NCI-H2107 treated with DMSO at 0.1 percent for 48 hours (cell line): ENCODE results near the gene TBX1.
A peak's percentile ranks its signal among the peaks of the same experiment; 100 is the strongest.
"Not testable (repeated sequence)": the region's sequence is repeated elsewhere in the genome, so short reads cannot be mapped to it uniquely, and the experiment has no call there.

ENCODE experiments used
- DNase-seq: peaks from one replicate; lab custom pipeline; 2025; ENCODE audit not compliant: unreplicated experiment; lab: John Stamatoyannopoulos, UW

TBX1 gene

DNA sequence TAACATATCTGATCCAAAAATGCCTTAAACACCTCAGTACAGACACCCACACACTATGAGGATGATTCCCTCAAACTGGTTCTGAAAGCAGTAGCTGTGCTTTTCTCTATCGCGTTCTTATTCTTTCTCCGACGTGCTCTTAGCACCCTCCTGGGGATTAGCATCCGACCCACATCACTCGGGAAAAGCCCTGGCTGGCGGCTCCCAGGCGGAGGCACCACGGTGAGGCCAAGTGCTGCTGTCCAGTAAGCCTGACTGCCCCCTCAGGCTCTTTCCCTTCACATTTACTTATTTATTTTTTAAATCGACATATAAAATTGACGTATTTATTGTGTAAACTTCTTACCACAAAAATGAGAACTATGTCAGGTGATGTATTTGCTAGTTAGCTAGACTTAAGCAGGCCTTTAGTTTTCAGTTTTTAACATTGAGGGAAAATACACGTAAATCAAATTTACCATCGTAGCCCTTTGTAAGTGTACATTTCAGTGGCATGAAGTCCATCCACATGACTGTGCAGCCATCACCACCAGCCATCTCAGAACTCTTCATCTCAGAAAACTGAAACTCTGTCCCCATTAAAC, 19.2 kb downstream of the TBX1 start:
- DNase-seq = no peak

DNA sequence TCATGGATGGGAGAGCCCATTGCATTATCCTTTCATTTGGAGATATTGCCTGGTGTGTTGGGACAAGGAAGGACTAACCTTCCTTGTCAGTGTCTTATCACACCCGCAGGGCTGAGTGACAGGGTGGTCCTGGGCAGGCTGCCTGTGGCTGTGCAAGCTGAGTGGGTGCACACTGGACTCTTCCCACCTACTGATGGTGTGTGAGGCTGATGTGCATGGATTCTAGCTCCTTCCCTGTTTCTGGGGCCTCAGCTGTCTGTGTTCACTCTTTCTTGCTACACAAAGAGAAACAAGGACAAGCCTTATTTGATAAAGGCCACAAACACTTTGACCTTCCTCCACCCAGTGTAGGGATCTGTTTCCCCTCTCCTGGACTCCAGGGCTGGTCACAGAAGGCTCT, 22.0 kb downstream of the TBX1 start:
- DNase-seq = no peak

DNA sequence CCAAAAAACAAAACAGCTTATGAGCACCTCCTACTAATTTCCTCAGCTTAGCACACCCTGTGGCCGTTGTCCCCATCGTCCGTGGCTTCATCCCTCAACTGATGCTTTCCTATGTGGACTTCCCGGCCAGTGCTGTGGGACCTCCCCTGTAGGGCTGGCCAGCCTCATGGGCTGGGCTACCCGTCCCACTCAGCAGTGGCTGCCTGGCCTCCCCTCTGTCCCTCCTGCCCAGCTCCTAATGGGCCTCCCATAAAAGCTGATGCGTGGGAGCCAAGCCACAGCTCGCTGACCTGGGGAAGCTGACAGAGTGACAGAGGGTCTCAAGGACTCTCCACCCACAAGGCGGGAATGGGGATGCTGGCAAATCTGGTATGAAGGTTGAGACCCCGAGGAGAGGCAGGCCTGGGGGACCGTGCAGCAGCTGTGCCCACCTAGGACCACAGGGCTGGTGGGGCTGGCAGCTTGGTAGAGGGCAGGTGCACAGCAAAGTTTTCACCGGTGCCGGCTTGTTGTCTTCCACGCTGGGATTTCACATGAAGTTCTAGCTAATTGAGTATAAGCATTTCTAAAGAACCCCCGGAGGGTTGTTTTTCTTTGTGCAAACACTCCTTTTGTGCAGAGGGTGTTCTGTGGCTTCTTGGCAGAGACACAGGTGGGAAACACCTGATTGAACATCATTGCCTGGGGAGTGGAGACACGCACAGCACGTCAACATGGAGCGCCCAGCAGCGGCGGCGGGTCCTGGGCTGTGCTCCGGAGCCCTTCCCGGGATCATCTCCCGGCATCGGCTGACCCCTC, 23.2 kb downstream of the TBX1 start:
- DNase-seq = peak; percentile 42

DNA sequence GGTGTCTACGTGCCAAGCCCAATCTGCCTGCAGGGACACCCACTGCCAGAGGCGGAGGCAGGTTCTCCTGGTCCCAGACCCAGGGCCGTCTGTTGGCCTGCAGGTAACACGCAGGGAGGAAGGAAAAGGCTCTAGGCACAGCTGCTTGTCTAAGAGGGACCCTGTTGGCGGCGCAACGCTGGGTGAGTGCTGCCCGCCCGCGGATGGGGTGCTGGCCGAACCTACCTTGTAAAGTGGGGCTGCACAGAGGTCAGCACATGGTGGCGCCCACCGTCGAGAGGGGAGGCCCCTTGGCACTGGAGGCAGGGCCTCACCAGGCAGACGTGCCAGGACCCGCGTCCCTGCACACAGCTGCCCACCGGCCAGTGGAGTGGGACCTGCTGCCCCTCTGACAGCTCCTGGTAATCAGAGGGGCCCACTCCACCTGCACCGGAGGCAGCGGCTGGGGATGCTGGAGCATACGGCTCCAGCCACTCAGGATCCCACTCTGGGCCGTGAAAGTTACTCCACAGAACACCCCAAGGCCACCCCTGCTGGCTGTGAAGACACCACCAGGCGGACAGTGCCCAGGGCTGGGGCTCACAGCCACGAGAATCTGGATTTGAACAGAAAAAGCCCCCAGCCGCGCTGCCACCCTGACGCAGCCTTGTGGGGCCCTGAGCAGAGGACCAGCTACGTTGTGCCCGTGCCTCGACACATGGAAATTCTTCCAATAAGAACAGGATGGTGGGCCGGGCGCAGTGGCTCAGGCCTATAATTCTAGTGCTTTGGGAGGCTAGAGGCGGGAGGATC, 24.0 kb downstream of the TBX1 start:
- DNase-seq = no peak

DNA sequence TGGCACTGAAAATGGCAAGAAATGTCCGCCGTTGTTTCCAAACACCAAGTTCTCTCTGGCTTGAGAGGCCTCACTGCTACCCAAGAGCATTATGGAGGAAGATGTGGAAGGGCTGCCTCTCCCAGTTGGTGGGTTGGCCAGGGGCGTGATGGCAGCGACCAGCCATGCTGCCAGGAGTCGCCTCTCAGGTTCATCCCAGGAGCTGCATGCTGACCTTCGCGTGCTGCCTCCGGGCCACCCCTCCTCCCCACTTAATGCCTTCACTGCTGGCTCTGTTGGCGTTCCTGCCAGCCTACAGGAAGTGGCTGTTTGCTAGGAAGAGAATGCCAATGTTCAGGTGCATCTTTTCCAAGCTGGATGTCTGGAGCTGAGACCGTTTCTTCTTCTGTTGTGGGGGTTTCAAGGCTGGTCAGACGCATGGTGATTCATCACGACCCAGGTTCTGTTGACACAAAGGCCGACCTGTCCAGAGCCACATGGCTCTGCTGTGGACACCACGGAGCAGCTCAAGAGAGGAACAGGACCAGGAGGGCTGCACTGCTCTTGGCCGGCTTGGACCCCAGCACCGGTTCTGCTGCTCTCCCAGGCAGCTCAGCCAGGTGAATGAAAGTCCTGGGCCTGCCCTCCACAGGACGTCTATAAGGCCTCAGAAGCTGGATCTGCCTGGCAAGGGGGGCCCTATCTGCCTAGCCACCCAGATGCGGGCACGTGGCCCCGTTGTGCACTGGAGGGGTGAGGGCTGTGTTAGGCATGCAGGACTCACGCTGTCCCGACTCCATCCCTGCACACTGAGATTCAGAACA, 25.1 kb downstream of the TBX1 start:
- DNase-seq = no peak

DNA sequence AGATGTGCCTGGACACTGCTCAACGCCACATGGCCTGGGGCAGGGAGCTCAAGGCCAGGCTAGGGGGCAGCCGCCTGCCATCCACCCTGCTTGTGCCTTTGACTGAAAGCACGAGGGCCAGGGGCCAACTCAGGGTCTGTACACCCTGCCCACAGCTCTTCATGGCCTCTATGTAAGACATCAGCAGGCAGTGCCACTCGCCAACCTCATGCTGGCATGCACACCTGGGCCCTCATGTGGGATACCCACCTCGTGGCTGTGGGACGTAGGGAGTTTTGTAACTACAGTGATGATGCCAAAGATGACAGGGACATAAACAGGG, 25.6 kb downstream of the TBX1 start:
- no peak for DNase-seq

DNA sequence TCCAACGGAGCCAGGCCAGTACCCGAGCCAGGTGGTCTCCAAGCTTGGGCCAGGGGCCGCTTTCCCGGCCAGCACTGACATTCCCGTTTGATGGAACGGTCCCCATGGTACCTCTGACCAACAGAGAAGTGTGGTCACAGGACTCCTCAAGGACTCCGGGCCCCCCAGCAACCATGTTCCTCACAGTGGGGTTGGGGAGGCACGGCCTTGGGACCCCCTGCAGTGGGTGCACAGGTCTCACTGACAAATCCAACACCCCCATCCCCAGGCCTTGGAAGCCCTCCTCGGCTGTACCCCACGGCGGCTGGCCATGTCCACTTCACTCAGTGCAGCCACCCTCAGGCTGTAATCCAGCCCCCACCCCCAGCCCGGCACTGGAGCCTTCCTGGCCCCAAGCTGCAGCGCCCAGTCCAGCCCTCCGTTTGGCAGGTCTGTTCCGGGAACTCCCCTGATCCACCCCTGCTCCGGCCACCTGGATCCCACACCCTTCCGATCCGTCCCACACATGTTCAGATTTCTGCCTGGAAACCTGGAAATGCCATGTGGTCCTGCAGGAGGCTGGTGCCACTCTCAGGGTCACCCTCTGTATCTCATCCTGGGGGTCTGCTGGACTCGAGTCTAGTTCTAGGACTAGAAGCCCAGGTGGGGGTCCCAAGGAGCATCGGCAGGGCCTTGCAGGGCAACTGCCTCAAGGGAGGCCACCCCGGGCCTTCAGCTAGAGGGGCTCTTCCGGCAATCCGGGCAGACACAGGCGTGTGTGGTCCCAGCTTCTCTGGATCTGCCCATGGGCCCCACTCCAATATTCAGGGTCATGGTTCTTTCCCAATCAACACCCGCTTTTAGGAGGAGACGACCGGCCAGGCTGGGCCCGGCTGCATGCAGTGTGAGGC, 26.6 kb downstream of the TBX1 start:
- no peak for DNase-seq

DNA sequence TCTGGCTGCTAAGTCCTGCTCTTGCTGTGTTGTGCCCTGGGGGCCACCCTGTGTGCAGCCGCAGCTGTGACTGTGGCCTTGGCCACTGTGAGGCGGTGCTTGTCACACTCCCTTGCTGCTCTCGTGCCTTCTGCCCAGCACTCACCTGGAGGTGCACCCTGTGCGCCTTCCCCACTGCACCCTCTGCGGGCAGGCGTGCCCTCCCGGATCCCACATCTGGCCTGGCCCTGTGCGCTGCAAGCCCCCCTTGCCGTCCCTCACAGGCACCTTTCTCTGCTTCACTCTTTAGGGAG, 27.2 kb downstream of the TBX1 start:
- DNase-seq = no peak

DNA sequence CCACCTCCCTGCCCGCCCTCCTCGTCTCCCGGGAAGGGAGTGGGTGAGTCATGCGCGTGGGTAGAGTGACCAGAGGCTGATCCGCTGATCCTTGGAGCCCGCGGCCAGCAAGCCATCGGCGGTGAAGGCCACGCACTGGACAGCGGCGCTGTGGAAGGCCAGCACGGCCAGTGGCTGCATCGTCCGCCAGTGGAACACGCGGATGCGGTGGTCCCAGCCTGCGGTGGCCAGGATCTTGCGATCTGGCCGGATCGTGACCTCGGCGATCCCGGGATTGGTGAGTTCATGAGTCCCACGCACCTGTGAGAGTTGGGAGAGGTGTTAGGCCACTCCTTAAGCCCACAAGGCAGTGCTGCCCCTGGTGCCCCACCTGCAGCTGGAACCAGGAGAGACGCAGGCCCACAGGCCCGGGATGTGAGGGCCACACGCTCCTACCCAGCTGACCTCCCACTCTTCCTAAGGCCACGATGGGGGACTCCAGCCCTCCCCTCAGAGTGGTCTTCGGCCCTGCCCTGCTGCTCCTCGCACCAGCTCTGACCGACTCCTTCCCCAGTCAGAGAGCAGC, 28.2 kb downstream of the TBX1 start:
- no peak for DNase-seq

DNA sequence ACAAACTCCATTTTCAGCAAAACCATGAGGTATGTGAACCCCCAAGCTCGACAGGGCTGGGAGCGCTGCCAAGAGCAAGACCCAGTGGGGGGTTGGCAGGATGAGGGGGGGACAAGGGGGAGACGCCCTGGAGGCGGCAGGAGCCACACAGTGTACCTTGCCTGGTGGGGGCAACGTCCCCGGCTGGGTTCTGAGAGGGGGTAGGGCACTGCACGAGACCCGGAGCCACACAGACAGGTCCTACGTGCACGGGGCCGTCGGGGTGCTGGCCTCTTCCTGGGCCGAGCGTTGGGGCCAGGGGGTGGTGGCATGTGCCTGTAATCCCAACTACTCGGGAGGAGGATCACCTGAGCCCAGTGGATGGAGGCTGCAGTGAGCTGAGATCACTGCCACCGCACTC, 28.8 kb downstream of the TBX1 start:
- DNase-seq = no peak

DNA sequence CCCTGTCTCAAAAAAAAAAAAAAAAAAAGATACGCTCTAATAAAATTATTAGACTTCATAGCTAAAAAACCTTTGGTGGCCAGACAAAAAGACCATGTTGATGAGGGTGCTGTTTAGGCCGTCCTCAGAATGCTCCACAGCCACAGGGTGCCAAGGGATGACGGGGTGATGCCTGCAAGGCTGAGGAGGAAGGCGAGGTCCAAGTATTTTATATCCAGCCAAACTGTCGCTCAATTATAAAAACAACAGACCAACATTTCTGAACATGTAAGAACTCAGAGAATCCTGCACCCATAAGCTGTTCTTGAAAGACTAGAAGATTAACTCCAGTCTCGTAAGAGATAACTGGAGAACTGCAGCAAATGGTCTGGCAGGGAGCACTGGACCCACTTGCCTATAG, 29.2 kb downstream of the TBX1 start:
- no peak for DNase-seq

DNA sequence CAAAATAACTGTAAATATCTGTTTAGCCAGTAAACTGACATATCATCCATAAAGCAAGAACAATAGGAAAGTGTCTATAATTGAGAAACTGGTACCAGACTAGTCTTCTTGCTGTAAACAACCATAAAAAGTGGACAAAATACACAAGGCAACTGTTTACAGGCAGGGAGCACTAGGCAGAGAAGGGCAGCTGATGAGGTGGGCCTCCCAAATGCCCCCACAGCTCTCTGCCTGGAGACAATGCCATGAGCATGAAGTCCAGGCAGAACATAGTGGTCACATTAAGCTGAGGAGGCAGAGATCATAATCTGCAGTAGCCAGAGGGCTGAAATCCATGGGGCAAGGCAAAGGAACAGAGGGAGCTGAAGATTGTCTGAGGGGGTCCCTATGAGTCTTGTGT, 30.7 kb downstream of the TBX1 start:
- DNase-seq = no peak

DNA sequence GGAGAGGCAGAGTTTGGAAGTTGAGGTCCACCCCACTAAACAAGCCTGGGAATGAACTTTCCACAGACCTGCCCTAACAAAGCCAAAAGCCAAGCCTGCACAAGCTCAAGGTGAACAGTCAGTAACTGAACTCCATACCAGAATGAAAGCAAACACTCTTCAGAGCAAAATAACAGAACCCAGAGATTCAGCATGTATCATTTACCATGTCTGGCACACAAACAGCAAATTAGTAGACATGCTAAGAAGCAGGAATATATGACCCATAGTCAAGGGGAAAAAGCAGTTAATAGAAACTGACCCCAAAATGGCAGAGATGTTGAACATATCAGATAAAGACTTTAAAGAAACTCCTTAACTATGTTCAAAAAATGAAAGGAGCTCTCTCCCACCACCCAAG, 31.3 kb downstream of the TBX1 start:
- no peak for DNase-seq

DNA sequence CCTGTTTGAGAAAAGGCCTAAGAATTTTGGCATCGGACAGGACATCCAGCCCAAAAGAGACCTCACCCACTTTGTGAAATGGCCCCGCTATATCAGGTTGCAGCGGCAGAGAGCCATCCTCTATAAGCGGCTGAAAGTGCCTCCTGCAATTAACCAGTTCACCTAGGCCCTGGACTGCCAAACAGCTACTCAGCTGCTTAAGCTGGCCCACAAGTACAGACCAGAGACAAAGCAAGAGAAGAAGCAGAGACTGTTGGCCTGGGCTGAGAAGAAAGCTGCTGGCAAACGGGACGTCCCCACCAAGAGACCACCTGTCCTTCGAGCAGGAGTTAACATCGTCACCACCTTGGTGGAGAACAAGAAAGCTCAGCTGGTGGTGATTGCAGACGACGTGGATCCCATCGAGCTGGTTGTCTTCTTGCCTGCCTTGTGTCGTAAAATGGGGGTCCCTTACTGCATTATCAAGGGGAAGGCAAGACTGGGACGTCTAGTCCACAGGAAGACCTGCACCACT, 31.9 kb downstream of the TBX1 start:
- not testable (repeated sequence) for DNase-seq

DNA sequence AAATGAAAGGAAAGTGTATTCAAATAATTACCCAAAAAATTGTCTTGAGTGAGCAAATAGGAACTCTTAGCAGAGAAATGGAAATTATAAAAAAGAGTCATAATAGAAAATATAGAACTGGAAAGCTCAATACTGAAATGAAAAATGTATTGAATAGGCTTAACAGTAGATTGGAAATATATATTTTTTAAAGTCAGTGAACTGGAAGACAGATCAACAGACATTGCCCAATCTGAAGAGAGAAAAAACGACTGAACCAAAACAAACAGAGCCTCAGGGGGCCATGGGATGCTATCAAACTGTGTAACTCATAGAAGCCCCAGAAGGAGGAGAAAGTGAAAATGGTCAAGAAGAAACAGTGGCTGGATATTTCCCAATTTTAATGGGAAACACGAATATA, 32.6 kb downstream of the TBX1 start:
- no peak for DNase-seq

DNA sequence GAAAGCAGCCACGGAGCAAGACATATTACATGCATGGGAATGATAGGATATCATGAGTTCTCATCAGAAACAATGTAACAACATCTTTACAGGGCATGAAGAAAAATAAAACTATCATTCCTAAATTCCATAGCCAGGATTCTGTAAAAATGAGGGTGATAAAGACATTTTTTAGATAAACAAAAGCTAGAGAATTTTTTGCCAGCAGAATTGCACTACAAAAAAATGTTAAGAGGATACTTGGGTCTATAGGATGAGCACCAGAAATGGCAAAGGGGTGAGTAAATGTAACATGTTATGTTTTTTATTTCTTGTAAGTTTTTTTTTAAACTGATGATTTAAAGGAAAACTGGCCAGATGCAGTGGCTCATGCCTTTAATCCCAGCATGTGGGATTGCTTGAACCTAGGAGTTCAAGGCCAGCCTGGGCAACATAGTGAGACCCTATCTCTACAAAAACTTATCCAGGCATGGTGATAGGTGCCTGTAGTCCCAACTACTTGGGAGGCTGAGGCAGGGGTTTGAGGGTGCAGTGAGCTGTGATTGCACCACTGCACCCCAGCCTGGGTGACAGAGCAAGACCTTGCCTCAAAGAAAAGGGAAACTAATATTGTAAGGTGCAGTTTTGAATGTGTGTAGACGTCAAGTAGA, 33.2 kb downstream of the TBX1 start:
- DNase-seq = no peak

DNA sequence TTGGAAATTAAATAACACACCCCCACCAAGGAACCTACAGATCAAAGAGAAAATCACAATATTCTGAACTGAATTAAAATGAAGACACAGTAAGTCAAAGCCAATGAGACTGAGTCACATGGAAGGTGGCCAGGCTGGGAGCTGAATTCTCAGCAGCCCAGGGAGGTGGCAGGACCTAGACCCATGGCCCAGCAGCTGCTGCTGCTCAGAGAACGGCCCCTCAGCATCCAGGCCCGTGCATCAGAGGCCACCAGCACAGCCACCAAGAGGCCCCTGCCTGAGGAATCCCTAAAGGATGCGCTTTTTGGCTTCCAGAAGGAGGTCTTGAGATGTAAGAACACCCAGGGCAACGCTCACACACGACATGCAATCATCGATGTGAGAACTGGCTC, 35.0 kb downstream of the TBX1 start:
- DNase-seq = no peak

DNA sequence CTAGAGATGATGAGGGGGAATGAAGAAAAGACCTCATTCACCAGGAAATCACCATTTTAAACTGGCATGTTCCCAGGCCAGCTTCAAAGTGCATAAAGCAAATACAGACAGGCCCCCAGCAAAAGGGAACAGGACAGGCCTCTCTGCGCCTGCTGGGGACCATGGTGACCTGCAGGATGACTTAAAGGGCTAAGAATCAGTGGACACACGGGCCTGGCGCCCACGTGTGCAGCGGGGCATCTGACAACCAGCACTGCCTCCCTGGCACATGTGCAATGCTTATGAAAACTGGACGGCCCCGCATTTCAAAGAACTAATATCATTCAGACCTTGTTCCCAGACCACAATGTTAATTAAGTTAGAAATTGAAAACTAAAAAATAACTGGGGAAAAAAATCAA, 35.6 kb downstream of the TBX1 start:
- no peak for DNase-seq

DNA sequence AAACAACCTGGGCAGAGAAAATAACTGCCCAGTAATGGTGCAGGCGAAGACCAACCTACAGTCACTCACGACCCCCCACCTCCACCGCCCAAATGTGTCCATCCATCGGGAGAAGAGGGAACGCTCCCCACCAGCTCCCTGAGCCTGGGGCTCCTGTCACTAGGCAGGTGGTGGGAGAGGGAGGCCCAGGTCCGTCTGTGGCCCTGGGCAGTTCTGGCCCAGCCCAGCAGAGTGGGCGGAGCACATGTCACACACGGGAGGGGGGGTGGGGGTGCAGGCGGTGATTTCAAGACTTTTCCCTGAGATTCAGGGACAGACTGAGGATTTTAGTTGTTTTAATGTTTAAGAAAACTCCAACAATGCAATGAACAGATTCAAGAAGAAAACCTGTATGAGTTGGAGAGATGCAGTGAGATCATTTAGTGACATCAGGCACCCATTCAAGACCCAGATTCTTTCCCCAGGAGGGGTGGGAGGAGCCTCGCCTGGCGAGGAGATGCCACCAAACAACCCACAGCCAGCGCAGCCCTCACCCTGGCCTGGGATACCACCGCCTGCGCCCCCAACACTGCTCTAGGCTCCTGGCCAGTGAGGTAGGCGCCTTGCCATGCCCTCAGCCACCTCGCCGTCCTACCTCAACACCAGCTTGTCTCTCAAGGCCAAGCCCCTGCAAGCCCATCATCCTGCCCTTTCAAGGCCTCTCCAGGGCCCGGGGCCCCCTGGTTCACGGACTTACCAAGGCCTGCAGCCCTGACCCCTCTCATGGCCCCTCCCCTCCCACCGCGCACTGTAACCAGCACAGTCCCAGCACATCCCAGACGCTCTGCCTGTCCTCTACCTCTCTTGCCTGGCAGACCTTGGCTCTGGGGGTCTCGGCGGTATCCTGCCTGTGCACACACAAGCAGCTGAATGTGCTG, 36.8 kb downstream of the TBX1 start:
- DNase-seq = no peak
